ENCODE results near the gene PDE7B.
"Not testable (repeated sequence)": the region's sequence is repeated elsewhere in the genome, so short reads cannot be mapped to it uniquely, and the experiment has no call there.

Gene PDE7B

GRCh38 chr6:136125585-136125984 is 274.1 kb downstream of the PDE7B start:
- DNase-seq (ENCODE audit: extremely low spot score, insufficient read length, low read depth) (no peak), FAIRE-seq (no peak)

GRCh38 chr6:136127873-136128272 is 276.4 kb downstream of the PDE7B start:
- DNase-seq (ENCODE audit: extremely low spot score, insufficient read length, low read depth) (no peak), FAIRE-seq (no peak)

GRCh38 chr6:136129365-136129764 is 277.9 kb downstream of the PDE7B start:
- FAIRE-seq = no peak
- DNase-seq (ENCODE audit: extremely low spot score, insufficient read length, low read depth) = no peak

GRCh38 chr6:136134268-136134667 is 282.8 kb downstream of the PDE7B start:
- DNase-seq (ENCODE audit: extremely low spot score, insufficient read length, low read depth) = no peak
- FAIRE-seq = no peak

- FAIRE-seq (no peak), DNase-seq (ENCODE audit: extremely low spot score, insufficient read length, low read depth) (no peak)
Observed at GRCh38 chr6:136134751-136135150, 283.2 kb downstream of the PDE7B start.

GRCh38 chr6:136136274-136136673 is 284.8 kb downstream of the PDE7B start:
- DNase-seq (ENCODE audit: extremely low spot score, insufficient read length, low read depth) (no peak), FAIRE-seq (no peak)

- FAIRE-seq = no peak
- no peak for DNase-seq (ENCODE audit: extremely low spot score, insufficient read length, low read depth)
Observed at GRCh38 chr6:136137008-136137692, 285.6 kb downstream of the PDE7B start.

GRCh38 chr6:136137739-136138402 is 286.4 kb downstream of the PDE7B start:
- no peak for FAIRE-seq

GRCh38 chr6:136139111-136139510 is 287.6 kb downstream of the PDE7B start:
- not testable (repeated sequence) for FAIRE-seq

More at GRCh38 chr6:136137739-136138402, 286.4 kb downstream of the PDE7B start:
- DNase-seq (ENCODE audit: extremely low spot score, insufficient read length, low read depth) = no peak

GRCh38 chr6:136144251-136145023 is 292.9 kb downstream of the PDE7B start:
- FAIRE-seq (no peak), DNase-seq (ENCODE audit: extremely low spot score, insufficient read length, low read depth) (no peak)

More at GRCh38 chr6:136139111-136139510, 287.6 kb downstream of the PDE7B start:
- not testable (repeated sequence) for DNase-seq (ENCODE audit: extremely low spot score, insufficient read length, low read depth)

GRCh38 chr6:136146130-136146529 is 294.6 kb downstream of the PDE7B start:
- DNase-seq (ENCODE audit: extremely low spot score, insufficient read length, low read depth) = no peak
- no peak for FAIRE-seq

- DNase-seq (ENCODE audit: extremely low spot score, insufficient read length, low read depth) = no peak
- no peak for FAIRE-seq
Observed at GRCh38 chr6:136147342-136147741, 295.8 kb downstream of the PDE7B start.

GRCh38 chr6:136148051-136148450 is 296.6 kb downstream of the PDE7B start:
- FAIRE-seq = no peak
- no peak for DNase-seq (ENCODE audit: extremely low spot score, insufficient read length, low read depth)

GRCh38 chr6:136148523-136148922 is 297.0 kb downstream of the PDE7B start:
- no peak for FAIRE-seq

GRCh38 chr6:136149311-136149710 is 297.8 kb downstream of the PDE7B start:
- DNase-seq (ENCODE audit: extremely low spot score, insufficient read length, low read depth) (no peak), FAIRE-seq (no peak)

More at GRCh38 chr6:136148523-136148922, 297.0 kb downstream of the PDE7B start:
- DNase-seq (ENCODE audit: extremely low spot score, insufficient read length, low read depth) = no peak

- no peak for DNase-seq (ENCODE audit: extremely low spot score, insufficient read length, low read depth)
- no peak for FAIRE-seq
Observed at GRCh38 chr6:136150961-136151360, 299.5 kb downstream of the PDE7B start.

- FAIRE-seq (no peak), DNase-seq (ENCODE audit: extremely low spot score, insufficient read length, low read depth) (no peak)
Observed at GRCh38 chr6:136153707-136154375, 302.3 kb downstream of the PDE7B start.

- DNase-seq (ENCODE audit: extremely low spot score, insufficient read length, low read depth) (no peak), FAIRE-seq (no peak)
Observed at GRCh38 chr6:136155191-136155590, 303.7 kb downstream of the PDE7B start.

GRCh38 chr6:136157743-136158142 is 306.2 kb downstream of the PDE7B start:
- DNase-seq (ENCODE audit: extremely low spot score, insufficient read length, low read depth) = no peak
- FAIRE-seq = no peak

- DNase-seq (ENCODE audit: extremely low spot score, insufficient read length, low read depth) = no peak
- no peak for FAIRE-seq
Observed at GRCh38 chr6:136158387-136158821, 306.9 kb downstream of the PDE7B start.

All from GM18507 (cell line).